NCI-H345 treated with DMSO at 0.1 percent for 48 hours (cell line): ENCODE data around the gene TIMM10.
"Not testable (repeated sequence)": the region's sequence is repeated elsewhere in the genome, so short reads cannot be mapped to it uniquely, and the experiment has no call there.

Experiments
- DNase-seq: peaks from one replicate; lab custom pipeline; 2025; ENCODE audit not compliant: unreplicated experiment; lab: John Stamatoyannopoulos, UW

TIMM10 gene

GRCh38 chr11:57542582-57542981 lies 12.0 kb upstream of the TIMM10 start:
- DNase-seq: no peak

GRCh38 chr11:57541169-57541568 lies 10.6 kb upstream of the TIMM10 start:
- DNase-seq: no peak

GRCh38 chr11:57539342-57539741 lies 8.8 kb upstream of the TIMM10 start:
- no peak for DNase-seq

DNA sequence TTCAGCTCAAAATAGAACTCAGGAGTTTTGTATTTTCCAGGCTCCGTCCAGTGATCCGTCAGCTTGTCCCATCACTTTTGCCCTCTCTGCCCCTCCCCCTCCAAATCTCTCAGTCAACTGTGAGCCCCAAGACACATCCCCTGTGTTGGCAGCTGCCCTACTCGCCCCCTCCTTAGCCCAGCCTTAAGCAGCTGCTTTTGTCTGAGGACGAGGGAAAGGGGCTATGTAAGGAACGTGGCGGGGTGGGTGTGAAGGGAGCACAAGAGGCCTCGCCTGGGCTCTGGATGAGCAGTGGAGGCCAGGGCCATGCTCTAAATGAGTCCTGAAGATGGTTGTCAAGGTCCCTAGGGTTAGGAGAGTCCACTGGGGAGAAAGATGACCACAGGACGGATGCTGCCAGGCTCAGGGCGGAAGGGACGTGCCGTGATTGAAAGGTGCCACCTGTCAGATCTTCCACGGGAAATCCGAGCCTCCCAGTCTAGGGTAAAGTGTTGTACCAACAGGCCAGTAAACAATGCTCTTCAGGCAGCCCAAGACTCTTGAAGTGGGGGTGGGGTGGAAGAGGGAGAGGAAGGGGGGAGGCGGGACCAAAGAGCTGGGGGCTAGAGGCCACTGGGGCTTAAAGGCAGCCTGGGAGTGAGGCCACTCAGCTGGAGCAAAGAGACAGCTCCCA lies 6.5 kb upstream of the TIMM10 start, which contains the start of gene SMTNL1:
TSS of gene SMTNL1 (plus strand) at position 649 of the 673 bp plus-strand sequence. CDS start 5,048 bp downstream, outside the sequence.
- no peak for DNase-seq

DNA sequence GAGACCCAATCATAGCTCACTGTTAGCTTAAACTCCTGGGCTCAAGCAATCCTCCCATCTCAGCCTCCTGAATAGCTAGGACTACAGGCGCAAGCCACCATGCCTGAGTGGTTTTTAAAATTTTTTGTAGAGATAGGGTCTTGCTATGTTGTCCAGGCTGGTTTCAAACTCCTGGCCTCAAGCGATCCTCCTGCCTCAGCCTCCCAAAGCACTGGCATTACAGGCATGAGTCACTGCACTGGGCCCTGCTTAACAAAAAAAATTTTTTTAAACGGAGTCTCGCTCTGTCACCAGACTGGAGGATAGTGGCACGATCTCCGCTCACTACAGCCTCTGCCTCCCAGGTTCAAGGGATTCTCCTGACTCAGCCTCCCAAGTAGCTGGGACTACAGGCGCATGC lies 3.9 kb upstream of the TIMM10 start:
- not testable (repeated sequence) for DNase-seq

DNA sequence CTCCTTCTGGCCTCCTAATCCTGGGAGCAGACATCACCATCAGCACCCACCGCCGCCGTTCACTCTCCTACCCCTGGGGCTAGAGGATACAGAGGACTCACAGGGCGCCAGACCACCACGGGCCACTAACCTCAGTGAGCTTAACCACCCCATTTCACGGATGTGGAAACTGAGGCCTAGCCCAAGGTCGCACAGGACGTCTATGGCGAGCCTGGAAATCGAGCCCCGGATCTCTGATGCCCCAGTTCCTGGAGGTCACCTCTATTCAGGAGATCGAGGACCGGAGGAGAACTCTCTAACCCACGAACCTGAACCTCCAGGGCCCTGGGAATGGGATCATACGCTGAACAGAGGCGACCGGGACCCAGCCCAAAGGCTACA lies 349 bp downstream of the TIMM10 start:
- DNase-seq: no peak

DNA sequence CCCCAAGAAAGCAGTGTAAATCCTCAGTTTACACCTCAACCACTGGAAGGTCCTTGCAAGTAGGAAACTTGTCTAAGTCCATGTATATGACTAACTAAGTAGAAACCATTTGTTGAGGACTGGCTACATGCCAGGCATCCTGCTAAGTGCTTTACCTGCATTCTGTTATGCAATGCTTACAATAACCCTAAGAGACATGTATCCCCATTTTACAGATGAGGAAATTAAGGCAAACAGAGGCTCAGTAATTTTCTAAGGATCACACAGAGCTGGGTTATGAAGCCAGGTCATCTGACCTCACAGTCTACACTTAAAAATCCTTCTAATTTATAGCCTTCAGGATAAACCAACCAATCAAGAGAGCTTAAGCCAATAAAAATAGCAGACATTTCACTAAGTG lies 1.5 kb downstream of the TIMM10 start:
- DNase-seq: no peak

DNA sequence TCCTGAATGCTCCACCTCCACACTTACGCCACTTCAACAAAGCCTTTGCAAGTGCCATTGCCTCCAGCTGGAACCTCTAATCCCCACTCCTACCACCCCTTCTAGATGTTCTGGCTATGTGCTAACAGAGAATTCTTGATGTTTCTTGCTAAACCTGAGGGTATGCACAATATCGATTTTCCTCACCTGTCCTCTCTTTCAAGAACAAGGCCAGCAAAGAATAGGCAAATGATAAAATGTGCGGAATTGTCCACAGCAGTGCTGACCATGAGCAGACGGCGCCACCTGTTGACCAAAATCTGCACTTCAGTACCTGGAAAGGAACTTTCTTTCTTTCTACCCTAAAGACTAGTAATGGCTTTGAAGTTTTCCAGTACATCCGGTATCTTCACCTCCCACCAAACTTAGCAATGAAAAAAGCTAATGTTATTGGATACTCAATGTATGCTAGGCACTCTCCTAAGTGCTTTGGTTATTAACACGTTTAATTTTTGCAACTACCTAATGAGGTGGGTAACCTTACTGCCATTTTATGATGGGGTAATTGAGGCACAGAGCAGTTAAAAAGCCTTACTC lies 3.4 kb downstream of the TIMM10 start:
- DNase-seq: peak; percentile 28

- DNase-seq: no peak
Measured at GRCh38 chr11:57523419-57523818, 7.1 kb downstream of the TIMM10 start.

DNA sequence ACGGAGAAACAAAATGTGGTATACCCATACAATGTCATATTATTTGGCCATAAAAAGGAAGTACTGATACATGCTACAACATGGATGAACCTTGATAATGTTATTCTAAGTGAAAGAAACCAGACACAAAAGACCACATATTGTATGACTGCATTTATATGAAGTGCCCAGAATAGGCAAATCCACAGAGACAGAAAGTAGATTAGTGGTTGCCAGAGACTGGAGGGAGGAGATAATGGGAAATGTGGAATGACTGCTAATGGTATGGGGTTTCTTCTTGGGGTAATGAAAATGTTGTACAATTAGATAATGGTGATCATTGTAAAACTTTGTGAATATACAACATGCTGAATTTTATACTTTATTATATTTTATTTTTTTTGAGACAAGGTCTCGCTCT lies 9.4 kb downstream of the TIMM10 start:
- no peak for DNase-seq

- no peak for DNase-seq
Measured at GRCh38 chr11:57516061-57516443, 14.5 kb downstream of the TIMM10 start.

GRCh38 chr11:57515332-57516060 lies 15.1 kb downstream of the TIMM10 start, which contains the start of gene SLC43A1:
TSS of gene SLC43A1 (minus strand) at chr11:57515702. CDS start at chr11:57514111, 1,591 bp downstream.
- no peak for DNase-seq

DNA sequence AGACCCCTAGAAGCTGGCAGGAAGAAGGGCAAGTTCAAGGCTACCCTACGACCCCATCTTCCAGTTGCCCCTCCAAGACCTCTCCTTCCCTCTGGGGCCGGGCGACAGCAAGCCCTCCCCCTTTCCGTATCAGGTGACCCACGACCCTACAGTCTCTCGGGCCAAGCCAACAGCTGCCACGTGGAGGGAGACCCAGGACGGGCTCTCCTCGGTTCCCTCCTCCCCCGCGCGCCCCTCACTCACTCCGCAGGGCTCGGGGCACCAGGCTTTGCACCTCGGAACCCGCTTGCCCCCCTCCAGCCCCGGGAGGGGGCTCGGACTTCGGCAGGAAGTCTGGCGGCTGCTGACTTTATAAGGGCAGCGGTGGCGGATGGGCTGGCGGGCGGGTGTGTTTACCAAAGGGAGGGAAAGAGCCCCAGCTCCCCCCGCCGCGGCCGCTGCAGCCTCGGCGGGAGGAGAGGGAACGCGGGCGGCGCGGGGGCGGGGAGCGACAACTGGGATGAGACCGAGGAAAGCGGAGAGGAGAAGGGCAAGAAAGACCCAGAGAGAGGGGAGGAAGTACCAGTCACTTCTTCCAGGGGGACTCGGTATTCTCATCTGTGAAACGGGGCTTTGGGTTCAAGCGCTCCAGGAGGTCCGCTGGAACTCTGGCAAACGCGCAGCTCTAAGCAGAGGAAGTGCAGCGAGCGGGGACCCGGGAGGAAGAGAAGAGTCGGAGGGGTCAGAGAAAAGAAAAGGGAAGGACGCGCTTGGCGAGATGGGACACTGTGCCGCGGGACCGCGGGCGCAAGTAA lies 15.8 kb downstream of the TIMM10 start:
- DNase-seq: no peak

DNA sequence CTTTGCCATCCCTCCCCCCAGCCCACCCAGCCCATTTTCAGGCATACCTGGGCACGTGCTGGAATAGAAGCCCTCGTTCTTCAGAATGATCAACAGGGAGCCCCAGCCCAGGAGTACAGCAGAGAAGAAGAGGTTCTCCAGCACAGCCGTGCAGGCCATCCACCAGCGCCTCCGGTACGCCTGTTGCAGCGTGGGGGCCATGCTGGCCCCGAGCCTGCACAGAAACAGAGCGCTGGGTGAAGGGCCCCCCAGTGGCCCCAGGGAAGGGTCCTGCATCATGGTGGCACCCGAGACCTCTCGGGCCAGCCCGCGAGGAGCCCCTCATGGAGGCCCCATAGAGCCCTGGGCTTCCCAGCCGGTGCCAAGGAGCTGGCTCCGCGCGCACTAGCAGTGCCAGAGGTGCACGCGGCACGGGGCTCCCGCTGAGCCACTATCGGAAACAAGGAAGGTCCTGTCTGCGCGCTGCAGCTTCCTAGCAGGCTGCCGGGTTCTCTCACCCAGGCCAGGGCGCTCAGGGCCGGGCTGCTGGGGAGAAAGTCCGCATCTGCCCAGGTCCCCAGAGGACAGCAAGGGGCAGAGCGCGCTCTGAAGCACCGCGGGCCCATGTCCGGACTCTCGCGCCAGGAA lies 16.5 kb downstream of the TIMM10 start:
- no peak for DNase-seq

- no peak for DNase-seq
Measured at GRCh38 chr11:57513452-57513795, 17.1 kb downstream of the TIMM10 start.

- no peak for DNase-seq
Measured at GRCh38 chr11:57512646-57513451, 17.7 kb downstream of the TIMM10 start.

GRCh38 chr11:57511741-57512430 lies 18.7 kb downstream of the TIMM10 start:
- no peak for DNase-seq

GRCh38 chr11:57508341-57509170 lies 22.0 kb downstream of the TIMM10 start:
- no peak for DNase-seq

DNA sequence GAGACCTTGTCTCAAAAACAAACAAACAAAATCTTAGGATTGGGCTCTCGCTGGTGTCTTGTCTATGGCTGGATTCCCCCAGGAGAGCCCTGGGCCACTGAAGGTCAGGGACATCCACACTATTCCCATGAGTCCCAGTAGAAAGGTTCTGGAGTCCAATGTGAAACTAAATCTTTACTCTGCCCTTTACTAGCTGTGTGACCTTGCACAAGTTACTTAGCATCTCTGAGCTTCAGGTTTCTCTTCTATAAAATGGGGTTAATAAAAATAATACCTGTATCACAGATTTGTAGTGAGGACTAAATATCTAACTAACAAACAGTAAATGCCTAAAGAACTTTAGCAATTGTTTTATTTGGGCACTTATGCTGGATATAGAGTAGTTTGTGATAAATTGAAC lies 24.0 kb downstream of the TIMM10 start:
- DNase-seq: no peak
